MM.1S (cell line): ENCODE data around the gene ATP8B4.

ENCODE experiments used
- DNase-seq: peaks from one replicate; pipeline ENCODE4 v3.0.0-alpha.2; 2015
- H2AFZ ChIP-seq: fragments of 300-600 bp; sonication (generic); 2 replicates; pipeline ENCODE4 v1.6.0; 2016; ENCODE audit warnings: antibody characterized with exemption, low read length
- H3F3A ChIP-seq: fragments of 300-600 bp; sonication (generic); 2 replicates; pipeline ENCODE4 v1.6.1; 2016; ENCODE audit warnings: mild to moderate bottlenecking, antibody characterized with exemption, low read length, moderate library complexity, mixed read lengths; ENCODE audit not compliant: insufficient read depth
- H3K27ac ChIP-seq: fragments of 300-600 bp; sonication (generic); 2 replicates; pipeline ENCODE4 v1.5.1; 2016; ENCODE audit warnings: mild to moderate bottlenecking, low read length
- H3K27me3 ChIP-seq: fragments of 300-600 bp; sonication (generic); replicated peaks from 2 replicates; pipeline ENCODE4 v1.6.0; 2016; ENCODE audit warnings: low read length; ENCODE audit not compliant: insufficient read depth
- H3K36me3 ChIP-seq: fragments of 300-600 bp; sonication (generic); replicated peaks from 2 replicates; pipeline ENCODE4 v1.6.1; 2016; ENCODE audit warnings: mild to moderate bottlenecking, low read length, mixed read lengths; ENCODE audit not compliant: insufficient read depth
- H3K4me1 ChIP-seq: fragments of 300-600 bp; sonication (generic); 2 replicates; pipeline ENCODE4 v1.6.1; 2016; ENCODE audit warnings: low read length, mixed read lengths
- H3K4me2 ChIP-seq: fragments of 300-600 bp; sonication (generic); 2 replicates; pipeline ENCODE4 v1.6.0; 2016; ENCODE audit warnings: low read depth, low read length
- H3K4me3 ChIP-seq: fragments of 300-600 bp; sonication (generic); 2 replicates; pipeline ENCODE4 v1.5.1; 2016; ENCODE audit warnings: low read length, mixed read lengths
- H3K79me2 ChIP-seq: fragments of 300-600 bp; sonication (generic); 2 replicates; pipeline ENCODE4 v1.6.1; 2016; ENCODE audit warnings: mixed run types, low read length, mixed read lengths
- H3K9ac ChIP-seq: fragments of 300-600 bp; sonication (generic); 2 replicates; pipeline ENCODE4 v1.6.1; 2016; ENCODE audit warnings: low read length, mixed read lengths
- H3K9me2 ChIP-seq: fragments of 300-600 bp; sonication (generic); replicated peaks from 2 replicates; pipeline ENCODE4 v1.6.1; 2016; ENCODE audit warnings: mild to moderate bottlenecking, low read length, mixed read lengths; ENCODE audit not compliant: insufficient read depth
- H3K9me3 ChIP-seq: fragments of 300-600 bp; sonication (generic); replicated peaks from 2 replicates; pipeline ENCODE4 v1.6.1; 2016; ENCODE audit warnings: mild to moderate bottlenecking, low read length, mixed read lengths; ENCODE audit not compliant: insufficient read depth
- H4K20me1 ChIP-seq: fragments of 300-600 bp; sonication (generic); 2 replicates; pipeline ENCODE4 v1.6.1; 2016; ENCODE audit warnings: mild to moderate bottlenecking, low read length, moderate library complexity, mixed read lengths; ENCODE audit not compliant: insufficient read depth
- CTCF ChIP-seq: fragments of 300-600 bp; sonication (generic); IDR thresholded peaks from 2 replicates; pipeline ENCODE4 v1.5.1; 2016; ENCODE audit warnings: antibody characterized with exemption, low read length, mixed read lengths
- EZH2 ChIP-seq: fragments of 300-600 bp; sonication (generic); optimal IDR thresholded peaks from 2 replicates; pipeline ENCODE3; 2017; ENCODE audit warnings: low read depth, mild to moderate bottlenecking, antibody characterized with exemption, low read length, mixed read lengths
- EZH2phosphoT487 ChIP-seq: fragments of 300-600 bp; sonication (generic); IDR thresholded peaks from 2 replicates; pipeline ENCODE4 v1.6.1; 2018; ENCODE audit warnings: antibody characterized with exemption, low read length

Gene ATP8B4

GRCh38 chr15:50024281-50024680 lies 94.8 kb downstream of the ATP8B4 start:
- Histone ChIP-seq H3K9me2 (no peaks in the 10 kb centered on the region), H3K27me3 (no peaks in the 10 kb centered on the region), H3K79me2 (no peaks in the 10 kb centered on the region), H3K9me3 (no peaks in the 10 kb centered on the region), H3K9ac (no peak overlapping the region), H3K4me1 (no peaks in the 10 kb centered on the region), H3K27ac (no peak overlapping the region), H3K4me3 (no peak overlapping the region), H3K4me2 (no peak overlapping the region), H3F3A (no peaks in the 10 kb centered on the region), H3K36me3 (no peaks in the 10 kb centered on the region), H4K20me1 (no peaks in the 10 kb centered on the region), H2AFZ (no peak overlapping the region)
- TF ChIP-seq CTCF: no peak
- no peak for TF ChIP-seq EZH2
- TF ChIP-seq EZH2phosphoT487: no peak
- DNase-seq: no peak

GRCh38 chr15:50018491-50018890 lies 100.5 kb downstream of the ATP8B4 start:
- no peaks in the 10 kb centered on the region for H3K79me2 ChIP-seq
- H3K4me2 ChIP-seq: no peak overlapping the region
- TF ChIP-seq EZH2phosphoT487: no peak
- TF ChIP-seq EZH2: no peak
- no peak for TF ChIP-seq CTCF
- H3K4me1 ChIP-seq: no peaks in the 10 kb centered on the region
- no peaks in the 10 kb centered on the region for H3F3A ChIP-seq
- H3K9ac ChIP-seq: no peak overlapping the region
- H4K20me1 ChIP-seq: no peaks in the 10 kb centered on the region
- DNase-seq: no peak
- H3K4me3 ChIP-seq: no peak overlapping the region
- H3K9me3 ChIP-seq: no peaks in the 10 kb centered on the region
- H2AFZ ChIP-seq: no peak overlapping the region
- no peaks in the 10 kb centered on the region for H3K36me3 ChIP-seq
- no peaks in the 10 kb centered on the region for H3K27me3 ChIP-seq
- no peak overlapping the region for H3K27ac ChIP-seq
- no peaks in the 10 kb centered on the region for H3K9me2 ChIP-seq

- no peak overlapping the region for H3K27ac ChIP-seq
- no peaks in the 10 kb centered on the region for H3K4me1 ChIP-seq
- H4K20me1 ChIP-seq: no peaks in the 10 kb centered on the region
- no peak overlapping the region for H3K9ac ChIP-seq
- H3F3A ChIP-seq: no peaks in the 10 kb centered on the region
- DNase-seq: no peak
- H3K9me2 ChIP-seq: no peaks in the 10 kb centered on the region
- no peak overlapping the region for H3K4me3 ChIP-seq
- H2AFZ ChIP-seq: no peak overlapping the region
- H3K4me2 ChIP-seq: no peak overlapping the region
- TF ChIP-seq EZH2 (no peak), CTCF (no peak), EZH2phosphoT487 (no peak)
- no peaks in the 10 kb centered on the region for H3K27me3 ChIP-seq
- no peaks in the 10 kb centered on the region for H3K36me3 ChIP-seq
- no peaks in the 10 kb centered on the region for H3K79me2 ChIP-seq
- no peaks in the 10 kb centered on the region for H3K9me3 ChIP-seq
These were observed 101.5 kb downstream of the ATP8B4 start for GRCh38 chr15:50017522-50017921.
